CD4-positive, alpha-beta T cell treated with Interferon gamma for 1 hour (primary cell): ENCODE data around the gene KCNB1.

Source experiments
- DNase-seq: peaks from one replicate; pipeline ENCODE4 v3.0.0-alpha.2; 2020

KCNB1 gene

DNA sequence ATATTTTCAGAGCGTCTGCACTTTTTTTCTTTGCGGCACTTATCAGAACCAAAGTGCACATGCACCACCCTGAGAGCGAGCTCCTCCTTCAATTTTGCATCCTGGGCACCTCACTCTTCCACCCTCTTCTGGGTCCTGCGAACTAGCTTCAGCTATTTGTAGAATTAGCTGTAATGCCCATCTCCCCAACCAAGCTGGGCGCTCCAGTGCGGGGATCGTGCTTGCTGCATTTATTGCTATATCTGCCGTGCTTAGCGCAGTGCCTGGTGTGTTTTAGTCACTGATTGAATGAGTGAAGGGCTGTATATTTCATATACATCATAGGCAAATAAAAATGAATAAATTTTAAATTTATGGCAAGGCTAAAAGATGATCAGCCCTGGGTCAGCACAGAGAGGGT, 75.8 kb downstream of the KCNB1 start:
- no peak for DNase-seq

DNA sequence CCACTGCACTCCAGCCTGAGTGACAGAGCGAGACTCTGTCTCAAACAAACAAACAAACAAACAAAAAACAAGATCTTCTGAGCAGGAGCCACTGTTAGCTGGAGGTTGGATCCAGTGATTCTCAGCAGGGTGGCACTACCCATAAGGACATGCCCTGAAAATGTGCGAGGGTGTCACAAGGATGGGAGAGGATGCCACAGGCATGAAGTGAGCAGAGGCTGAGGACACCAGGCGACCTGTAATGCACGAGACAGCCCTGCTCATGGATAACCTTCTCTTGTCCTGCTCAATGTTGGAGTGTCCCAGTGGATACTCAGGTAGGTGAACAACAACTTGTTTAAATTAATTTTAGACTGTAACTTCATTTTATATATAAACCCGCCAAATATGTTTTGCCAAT, 76.8 kb downstream of the KCNB1 start:
- DNase-seq, result no peak

DNA sequence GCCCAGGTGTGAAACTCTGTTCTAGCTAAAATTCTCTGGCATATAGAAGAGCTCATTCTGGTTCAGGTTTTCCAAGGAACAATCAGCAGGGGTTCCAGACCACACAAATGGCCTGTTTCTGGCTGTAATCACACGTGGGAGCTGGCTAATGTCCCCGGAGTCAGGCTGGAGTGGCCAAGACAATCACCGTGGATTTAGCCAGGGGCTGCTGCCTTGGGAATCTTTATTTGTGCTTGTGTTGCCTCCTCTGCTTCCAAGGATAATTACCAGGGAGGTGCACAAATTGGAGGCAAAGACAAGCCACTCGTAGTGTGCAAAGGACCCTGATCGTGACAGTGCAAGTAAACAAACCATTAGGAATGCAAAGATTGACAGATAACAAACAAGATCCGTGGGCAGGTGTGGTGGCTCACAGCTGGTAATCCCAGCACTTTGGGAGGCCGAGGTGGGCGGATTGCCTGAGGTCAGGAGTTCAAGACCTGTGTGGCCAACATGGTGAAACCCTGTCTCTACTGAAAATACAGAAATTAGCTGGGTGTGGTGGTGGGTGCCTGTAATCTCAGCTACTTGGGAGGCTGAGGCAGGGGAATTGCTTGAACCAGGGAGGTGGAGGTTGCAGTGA, 77.3 kb downstream of the KCNB1 start:
- no peak for DNase-seq

DNA sequence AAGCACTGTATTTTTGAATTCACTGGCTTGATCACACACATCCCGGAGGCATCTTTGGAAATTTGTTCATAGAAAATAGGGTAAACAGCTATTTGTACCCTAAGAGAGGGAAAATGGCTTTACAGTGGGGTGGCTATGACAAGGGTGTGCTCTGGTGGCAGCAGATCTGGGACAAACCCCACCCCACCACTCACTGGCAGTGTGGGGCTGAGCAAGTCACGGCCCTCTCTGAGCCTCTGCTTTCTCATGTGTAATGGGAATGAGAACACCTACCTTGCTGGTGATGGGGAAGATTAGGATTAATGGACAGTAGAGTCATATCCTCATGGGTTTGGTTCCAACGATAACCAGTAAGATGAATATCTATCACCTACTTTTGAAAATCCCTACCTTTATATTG, 78.0 kb downstream of the KCNB1 start:
- no peak for DNase-seq

DNA sequence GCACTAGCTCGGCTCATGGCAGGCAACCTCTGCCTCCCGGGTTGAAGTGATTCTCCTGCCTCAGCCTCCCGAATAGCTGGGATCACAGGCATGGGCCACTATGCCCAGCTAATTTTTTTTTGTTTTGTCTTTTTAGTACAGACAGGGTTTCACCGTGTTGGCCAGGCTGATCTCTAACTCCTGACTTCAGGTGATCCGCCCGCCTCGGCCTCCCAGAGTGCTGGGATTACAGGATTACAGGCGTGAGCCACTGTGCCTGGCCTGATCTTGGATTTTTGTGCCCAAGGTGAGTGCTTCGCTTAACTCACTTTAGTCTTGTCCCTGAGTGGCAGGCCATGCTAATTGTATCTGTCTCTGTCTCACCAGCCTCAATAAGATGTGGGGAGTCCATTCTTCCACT, 78.6 kb downstream of the KCNB1 start:
- no peak for DNase-seq

DNA sequence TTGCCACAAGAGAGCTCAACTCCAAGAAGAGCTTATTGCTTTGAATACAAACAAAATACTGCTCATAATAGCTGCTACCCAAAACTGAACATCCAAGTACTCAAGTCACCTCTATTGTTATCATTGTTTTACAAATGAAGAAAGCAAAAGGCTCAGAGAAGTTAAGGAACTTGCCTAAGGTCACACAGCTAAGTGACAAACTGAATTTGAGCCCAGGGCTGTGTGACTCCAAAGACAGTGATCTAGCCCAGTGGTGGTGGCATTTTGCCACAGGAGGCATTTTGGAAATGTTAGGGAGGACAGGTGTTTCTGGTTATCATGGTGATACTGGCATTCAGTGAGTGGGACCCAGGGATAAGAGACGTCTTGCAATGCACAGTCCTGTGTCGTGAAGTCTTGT, 79.5 kb downstream of the KCNB1 start:
- DNase-seq, result no peak

DNA sequence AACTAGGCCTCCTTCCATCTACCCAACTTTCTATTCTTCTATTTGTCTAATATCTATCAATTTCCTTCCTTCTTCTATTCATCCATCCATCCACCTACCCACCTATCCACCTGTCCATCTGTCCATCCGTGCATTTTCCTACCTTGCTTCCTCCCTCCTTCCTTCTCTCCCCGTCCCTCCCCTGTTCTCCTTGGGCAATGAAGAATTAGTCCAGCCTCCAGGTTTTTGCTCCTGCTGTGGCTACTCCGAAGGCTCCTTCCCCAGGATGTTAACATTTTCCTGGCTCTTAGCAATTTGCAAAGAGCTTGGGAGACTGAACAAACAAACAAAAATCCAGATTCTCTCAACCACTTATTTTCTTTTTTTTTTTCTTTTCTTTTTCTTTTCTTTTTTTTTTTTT, 81.6 kb downstream of the KCNB1 start:
- DNase-seq, result no peak

DNA sequence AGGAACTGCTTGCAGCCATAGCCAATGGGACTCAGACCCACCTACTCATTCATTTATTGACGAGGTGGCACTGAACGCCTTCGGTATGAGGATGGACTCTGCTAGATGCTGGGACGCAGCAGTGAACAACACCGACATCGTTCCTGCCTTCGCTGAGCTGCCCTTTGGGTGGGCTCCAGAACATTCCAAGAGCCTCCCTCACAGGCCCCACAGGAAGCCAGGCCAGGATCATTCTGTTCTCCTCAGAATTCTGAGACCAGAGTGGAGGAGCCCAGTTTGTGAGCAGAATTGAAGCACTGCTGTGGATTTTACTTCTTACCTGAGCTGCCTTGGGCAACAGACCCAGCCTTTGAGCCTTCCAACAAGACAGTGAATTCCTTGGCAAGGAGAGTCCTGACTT, 82.1 kb downstream of the KCNB1 start:
- no peak for DNase-seq

DNA sequence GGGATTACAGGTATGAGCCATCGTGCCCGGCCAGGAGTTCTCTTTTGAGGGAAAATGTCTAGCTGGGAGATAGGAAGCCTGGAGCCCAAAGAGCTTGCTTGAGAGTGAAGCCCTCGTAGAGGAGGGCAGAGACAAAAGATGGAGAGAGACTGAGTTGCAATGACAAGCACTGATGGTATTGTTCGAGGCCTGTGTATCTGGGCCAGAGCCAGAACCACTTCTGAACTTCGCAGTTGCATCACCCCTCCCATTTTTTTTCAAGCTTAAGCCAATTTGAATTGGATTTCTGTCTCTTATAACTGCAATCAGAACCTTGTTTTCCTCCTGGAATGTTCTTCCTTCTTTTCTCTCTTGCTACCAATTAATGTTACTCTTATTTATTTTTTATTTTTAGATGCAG, 83.1 kb downstream of the KCNB1 start:
- DNase-seq, result no peak

DNA sequence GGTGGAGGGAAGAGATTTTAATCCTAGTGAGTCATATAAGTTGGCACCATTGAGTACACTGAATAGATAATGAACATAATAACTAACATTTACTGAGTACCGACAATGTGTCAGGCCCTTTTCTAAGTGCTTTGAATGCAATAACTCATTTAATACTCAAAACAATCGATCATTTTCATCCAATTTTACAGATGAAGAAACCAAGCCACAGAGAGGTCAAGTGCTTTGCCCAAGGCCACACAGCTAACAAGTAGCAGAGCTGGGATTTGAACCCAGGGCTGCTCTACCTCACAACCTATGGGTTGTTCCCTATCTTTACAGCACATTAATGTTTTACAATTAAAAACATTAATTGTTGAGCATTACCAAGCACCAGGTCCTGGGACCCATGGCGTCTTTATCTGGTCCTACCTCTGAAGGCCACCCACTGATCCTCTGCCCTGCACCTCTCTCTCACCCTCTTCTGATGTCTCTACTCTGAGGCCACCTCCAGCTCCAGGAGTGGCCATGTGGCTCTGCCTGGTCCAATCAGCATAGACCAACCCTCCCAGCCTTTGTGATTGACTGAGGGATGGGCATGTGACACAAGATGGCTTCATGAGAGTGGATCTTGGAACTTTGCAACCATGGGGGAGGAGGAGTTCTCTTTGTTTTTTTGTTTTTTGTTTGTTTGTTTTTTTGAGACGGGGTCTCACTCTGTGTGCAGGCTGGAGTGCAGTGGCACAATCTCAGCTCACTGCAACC, 83.9 kb downstream of the KCNB1 start:
- DNase-seq, result no peak

DNA sequence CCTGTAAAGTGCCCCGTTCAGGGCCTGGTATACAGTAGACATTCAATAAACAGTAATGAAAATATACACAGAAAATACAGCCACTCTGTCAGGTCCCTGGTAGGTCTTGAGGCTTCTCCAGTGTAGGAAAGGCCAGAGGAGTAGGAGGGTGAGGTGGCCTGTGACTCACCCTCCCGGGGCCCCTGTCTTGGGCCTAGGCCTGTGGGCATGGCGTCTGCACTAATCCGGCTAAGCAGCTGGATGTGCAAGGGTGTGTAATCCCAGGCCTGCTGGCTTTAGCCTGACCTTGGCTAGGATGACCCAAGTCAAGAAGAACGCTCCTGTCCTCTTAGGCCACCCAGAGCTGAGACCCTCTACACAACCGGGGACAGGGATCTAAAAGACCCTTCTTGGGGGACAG, 84.9 kb downstream of the KCNB1 start:
- DNase-seq, result no peak

DNA sequence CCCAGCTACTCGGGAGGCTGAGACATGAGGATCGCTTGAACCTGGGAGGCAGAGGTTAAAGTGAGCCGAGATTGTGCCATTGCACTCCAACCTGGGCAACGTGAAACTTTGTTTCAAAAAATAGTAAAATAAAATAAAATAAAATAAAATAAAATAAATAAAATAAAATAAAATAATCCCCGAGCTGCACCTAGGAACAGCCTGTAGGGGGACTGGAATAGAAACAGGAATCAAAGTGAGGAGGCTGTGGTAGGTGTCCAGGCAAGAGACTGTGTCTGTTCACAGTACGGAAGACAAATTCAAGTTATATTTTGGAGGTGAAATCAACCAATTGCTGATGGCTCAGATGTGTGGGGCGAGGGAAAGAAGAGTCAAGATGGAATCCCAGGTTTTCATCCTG, 86.2 kb downstream of the KCNB1 start:
- no peak for DNase-seq

DNA sequence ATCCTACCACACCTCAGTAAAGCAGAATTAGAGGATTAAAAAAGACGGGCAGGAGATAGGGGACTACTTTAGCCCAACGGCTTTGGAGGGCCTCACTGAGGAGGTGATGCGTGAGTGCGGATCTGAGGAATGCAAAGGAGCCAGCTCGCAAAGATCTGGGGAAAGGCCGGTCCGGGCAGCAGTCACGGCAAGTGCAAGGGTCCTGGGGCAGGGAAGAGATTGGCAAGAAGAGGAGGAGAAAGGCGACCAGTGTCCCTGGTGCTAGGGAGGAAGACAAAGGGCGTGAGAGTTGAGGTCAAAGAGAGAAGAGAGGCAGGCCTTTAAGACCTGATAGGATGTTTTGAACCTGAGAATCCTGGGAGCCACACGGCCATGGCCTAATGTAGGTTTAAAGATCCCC, 86.8 kb downstream of the KCNB1 start:
- no peak for DNase-seq

DNA sequence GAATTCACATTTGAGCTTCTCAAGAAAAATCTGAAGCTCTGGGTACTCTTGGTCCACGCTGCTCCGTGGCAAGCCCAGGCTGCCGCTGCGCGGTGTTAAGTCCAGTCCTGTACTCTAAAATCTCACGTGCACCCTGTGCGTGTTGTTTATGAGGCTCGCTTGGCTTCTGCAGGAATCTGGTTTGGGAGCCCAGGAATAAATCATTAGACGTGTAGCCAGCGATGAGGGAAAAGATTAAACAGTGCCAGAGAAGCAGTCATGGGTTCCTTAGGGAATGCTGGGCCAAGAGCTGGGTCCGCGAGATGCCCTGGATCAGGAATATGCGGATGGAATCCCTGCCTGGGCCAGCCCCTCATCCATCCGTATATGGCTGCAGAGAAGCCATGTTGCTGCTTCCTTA, 87.3 kb downstream of the KCNB1 start:
- no peak for DNase-seq

DNA sequence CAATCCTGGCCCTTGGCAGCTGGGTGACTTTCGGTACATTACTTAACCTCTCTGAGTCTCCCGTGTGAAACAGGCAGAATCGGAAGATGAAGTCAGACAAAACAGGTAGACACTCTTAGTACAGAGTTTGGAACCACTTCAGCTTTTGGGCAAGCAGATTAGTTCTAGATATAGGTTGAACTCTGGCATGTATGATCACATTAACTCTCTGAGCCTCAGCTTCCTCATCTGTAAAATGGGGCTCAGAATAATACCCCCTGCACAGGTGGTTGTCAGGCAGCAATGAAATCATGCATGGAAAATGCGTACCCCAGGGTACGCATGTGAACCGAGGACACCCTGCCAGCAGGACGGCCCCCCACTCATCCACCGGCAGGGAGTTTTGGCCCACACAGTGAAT, 87.7 kb downstream of the KCNB1 start:
- DNase-seq, result no peak

DNA sequence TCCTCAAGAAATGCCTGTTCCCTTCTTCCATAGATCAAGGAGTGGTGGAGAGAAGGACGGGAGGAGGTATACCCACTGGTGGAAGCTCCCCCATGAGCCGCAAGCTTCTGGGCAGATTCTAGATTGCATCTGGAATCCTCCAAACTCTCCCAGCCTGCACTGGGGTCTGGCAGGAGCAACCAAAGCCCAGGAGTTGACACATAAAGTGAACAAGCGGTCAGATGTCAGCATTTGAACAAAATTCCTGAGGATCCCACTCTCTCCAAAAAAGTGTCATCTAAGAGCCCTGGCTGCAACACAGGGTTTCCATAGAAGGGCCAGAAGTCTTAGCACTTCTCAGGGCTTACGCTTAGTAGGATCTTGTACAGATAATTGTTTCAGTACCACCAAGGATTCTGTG, 88.2 kb downstream of the KCNB1 start:
- no peak for DNase-seq

DNA sequence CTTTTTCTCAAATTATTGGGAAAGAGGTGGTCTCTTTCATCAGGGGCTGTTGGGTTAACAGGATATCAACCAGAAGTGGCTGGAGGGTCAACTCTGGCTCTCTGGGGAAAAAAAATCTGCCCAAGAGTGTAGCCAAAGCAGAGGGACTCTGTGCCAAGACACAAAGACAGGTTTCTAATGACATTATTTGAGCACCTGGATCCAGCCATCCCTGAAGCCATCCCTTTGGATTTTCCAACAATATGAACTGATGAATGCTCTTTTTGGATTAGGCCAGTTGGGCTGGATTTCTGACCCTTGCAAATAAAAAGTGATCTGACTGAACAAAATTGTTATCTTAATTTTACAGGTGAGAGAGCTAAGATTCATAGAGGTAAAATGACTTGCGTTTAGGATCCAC, 88.7 kb downstream of the KCNB1 start:
- DNase-seq, result no peak

DNA sequence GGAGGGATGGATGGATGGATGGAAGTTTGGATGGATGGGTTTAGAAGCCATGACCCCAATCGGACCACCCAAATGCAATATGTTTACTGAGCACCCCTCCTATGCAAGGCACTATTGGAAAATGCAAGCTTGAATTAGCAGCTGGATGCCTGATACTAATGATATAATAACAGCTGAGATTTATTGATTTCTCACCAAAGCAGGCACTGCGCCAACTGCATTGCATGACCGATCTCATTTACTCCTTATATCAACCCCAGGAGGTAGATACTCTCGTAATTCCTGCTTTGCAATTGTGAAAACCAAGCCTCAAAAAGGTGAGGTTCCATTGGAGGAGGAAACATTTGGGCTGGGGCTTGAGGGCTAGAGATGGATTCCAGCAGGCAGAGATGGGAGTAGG, 89.7 kb downstream of the KCNB1 start:
- DNase-seq, result no peak

DNA sequence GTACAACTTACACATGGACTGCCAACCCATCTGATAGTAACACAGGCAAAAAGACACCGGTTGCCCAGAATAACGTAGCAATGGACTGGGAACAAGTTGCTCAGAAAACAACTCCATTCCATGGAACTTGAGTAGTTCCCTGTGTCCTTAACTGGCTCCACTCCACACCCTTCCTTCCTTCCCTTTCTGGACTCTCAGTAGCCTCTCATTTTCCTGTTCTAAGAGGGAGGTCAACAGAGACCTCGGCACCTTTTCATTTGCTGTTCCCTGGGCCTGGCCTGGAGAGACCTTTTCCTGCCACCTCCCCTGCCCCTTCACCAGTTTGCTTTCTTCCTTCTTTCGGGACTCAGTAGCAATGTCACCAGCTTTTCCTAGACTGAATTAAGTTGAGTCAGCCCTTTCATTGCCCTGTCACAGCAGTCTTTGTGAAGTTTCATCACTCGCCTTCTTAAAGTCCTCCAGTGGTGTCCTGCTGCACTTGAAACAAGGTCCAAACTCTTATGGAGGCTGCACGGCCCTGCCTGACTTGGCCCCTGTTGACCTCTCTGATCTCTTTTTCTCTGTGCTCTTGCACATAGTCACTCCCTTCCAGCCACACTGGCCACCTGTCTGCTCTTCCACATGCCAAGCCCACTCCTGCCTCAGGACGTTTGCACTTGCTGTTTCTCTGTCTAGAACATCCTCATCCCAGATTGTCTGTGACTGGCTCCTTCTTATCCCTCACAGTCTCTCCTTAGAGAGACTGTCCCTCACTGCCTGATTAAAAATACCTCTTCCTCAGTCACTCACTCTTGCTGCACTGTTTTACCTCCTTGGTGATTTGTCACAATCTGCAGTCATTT, 90.8 kb downstream of the KCNB1 start:
- DNase-seq, result no peak

DNA sequence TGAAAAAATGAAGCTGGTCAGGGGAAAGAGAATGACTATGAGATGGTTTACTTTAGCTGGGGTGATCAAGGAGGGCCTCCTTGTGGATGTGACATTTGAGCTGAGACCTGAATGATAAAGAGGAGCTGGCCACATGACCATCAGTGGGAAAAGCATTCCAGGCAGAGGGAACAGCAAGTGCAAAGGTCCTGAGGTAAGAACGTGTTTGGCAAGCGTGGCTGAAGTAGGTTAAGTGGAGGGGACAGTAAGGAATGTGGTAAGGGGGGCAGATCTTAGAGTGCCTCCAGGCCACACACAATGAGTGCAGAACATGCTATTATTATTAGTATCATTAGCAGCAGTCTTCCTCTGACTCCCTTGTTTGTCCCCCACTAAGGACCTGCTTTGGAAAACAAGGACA, 92.6 kb downstream of the KCNB1 start:
- DNase-seq, result no peak

DNA sequence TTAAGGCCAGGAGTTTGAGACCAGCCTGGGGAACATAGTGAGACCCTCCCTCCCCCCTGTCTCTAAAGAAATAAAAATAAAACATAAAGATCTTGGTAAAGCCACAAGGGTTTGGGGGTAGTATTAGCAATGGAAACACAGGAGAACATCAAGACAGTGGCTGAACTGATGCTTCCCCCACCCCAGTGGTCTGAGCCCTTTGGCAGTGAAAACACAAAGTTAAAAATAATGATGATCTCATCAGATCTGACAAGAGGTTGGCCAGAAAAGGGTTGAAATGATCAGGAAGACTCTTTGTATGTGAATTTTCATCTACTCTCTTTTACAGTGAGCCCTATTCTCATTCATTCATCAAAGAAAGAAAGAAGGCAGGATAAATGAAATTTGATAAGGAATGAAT, 93.7 kb downstream of the KCNB1 start:
- DNase-seq, result no peak

DNA sequence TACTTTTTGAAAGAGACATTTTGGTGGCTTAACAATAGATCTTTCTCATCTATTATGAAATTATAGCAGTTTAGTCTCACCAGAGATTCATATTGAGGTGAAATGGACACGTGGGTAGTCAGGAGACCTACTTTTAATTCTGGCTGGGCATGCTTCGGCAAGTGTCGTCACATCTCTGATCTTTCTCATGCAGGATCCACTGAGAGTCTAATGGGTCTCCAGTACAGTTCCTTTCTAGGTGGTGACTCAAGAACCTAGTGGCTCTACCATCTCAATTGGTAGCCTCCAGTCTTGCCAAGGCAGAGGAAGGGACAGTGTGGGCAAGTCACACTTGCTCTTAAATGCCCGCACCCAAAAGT, 94.9 kb downstream of the KCNB1 start:
- DNase-seq, result no peak

DNA sequence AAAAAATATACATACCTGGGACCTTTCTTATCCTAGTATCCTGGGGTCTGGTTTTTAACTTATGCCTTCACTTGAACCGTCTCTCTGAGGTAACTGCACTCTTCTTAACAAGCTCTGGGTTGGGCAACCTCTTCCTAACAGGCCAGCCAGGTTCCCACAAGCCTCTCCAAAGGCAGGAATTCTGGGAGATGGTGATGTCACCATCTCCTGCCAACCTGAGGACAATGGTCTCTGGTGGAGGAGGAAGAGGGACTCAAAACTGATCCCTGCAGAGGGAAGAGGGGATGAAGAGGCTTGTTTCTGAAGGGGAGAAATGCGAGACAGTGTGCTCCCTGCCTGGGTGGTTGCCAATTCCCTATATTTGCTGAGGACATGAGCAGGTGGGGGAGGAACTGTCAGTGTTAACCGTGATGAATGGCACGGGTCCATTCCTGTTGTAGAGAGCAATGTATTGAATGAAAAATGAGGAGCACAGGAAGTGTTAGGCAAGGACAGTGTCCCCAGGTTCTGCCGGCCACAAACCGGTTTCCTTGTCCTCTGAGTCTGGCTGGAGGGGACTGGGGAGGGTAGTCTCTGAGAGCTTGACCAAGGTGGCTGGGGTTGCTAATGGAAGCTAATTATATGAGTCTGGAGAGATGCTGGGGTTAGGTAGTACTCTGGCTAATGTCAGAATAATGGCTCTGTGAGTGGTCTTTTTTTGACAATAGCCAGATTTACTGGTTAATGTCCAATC, 95.5 kb downstream of the KCNB1 start:
- DNase-seq, result no peak

DNA sequence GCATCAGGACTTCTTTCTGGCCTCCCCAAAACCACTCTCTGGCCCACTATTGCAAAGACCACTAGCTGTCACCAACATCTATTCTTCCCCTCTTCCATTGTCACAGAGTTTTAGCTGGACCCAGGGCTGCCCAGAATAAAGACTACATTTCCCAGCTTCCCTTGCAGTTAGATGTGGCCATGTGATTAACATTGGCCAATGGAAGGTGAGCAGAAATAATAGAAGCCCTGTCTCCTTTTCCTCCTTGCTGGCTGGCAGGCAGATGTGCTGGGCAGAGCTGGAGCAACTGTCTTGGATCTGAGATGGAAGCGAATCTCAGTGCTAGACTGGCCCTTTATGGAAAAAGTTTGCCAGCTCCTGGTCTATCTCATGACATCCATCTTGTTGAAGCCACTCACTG, 97.0 kb downstream of the KCNB1 start:
- DNase-seq, result no peak
